Measurements from ENCODE around the gene HIGD2A. TPM values are rescaled to one million over a fixed set of nuclear protein-coding genes. Genes with fewer than 3 reads are reported as not detected.

The HIGD2A gene
- total RNA-seq, 4 donors from 2014 or later = 54.3 to 96.3 (median 85.1) TPM

DNA sequence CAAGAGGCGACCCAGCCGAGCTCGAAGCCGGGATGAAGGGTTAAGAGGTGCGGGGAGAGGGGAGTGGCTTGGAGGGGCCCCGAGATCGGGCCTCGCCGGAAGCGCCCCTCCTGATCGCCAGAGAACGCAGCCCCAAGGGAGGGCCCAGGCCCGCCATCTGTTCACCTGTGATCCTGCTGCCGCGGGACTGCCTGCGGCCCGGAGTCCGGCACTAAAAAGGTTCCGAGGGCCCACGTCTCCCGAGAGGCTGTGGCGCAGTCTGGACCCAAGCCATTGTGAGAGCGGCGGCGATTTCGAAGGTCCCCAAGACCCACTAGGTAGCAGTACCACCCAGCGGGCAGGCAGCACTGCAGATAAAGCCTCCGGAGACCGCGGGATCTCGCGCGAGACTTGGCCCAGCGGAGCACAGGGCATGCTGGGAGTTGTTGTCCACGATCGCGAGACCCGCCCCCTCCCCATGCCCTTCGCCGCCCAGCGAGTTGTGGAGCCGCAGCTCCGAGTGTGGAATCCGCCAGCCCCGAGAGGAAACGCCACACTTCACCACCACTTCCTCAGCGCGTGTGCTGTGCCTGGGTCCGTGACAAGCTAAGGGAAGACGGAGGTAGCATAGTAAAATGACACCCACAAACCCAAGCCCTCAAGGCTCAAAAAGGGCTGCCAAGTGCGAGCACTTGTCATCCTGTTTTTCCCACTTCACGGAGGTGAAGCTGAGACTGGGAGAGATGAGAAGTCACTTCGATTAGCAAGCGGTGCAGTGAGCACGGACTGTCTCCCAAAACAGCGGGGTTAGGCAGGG lies 26.9 kb upstream of the HIGD2A start, which contains the start of gene KIAA1191:
KIAA1191 (minus strand) TSS at position 328 of the 796 bp plus-strand sequence. CDS start 2,256 bp downstream, outside the sequence.
- peak within 1 kb of the TSS; percentile 65 to 99 (median 78) for H3K4me3 ChIP-seq
- peaks cover 0 to 24% (median 0%) of the 10 kb centered on the region in 3 donors for H3K36me3 ChIP-seq
- peak within 1 kb of the TSS; percentile 22 to 89 (median 82) for H3K27ac ChIP-seq
- 1 to 3% methylated on average over 30 to 40 of the region's 56 CpGs for WGBS, 2 donors
- peaks cover 0 to 48% (median 14%) of the 10 kb centered on the region in 4 donors for H3K4me1 ChIP-seq
- TF ChIP-seq EP300 (IDR thresholded peaks at IDR 0.05) = peak; percentile 30 to 92
- peak in 1 of 2 donors; percentile 74 for TF ChIP-seq POLR2A (IDR thresholded peaks at IDR 0.05)
- TF ChIP-seq, protein P1, sequence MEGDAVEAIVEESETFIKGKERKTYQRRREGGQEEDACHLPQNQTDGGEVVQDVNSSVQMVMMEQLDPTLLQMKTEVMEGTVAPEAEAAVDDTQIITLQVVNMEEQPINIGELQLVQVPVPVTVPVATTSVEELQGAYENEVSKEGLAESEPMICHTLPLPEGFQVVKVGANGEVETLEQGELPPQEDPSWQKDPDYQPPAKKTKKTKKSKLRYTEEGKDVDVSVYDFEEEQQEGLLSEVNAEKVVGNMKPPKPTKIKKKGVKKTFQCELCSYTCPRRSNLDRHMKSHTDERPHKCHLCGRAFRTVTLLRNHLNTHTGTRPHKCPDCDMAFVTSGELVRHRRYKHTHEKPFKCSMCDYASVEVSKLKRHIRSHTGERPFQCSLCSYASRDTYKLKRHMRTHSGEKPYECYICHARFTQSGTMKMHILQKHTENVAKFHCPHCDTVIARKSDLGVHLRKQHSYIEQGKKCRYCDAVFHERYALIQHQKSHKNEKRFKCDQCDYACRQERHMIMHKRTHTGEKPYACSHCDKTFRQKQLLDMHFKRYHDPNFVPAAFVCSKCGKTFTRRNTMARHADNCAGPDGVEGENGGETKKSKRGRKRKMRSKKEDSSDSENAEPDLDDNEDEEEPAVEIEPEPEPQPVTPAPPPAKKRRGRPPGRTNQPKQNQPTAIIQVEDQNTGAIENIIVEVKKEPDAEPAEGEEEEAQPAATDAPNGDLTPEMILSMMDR (IDR thresholded peaks at IDR 0.05) = peak in 4 of 5 experiments; percentile 8 to 38 (median 18)
- H3K27me3 ChIP-seq = no peaks in the 10 kb centered on the region
- no peaks in the 10 kb centered on the region for H3K9me3 ChIP-seq
- DNase-seq (ENCODE audit: low spot score in 2 of 2) = peak; percentile 86

DNA sequence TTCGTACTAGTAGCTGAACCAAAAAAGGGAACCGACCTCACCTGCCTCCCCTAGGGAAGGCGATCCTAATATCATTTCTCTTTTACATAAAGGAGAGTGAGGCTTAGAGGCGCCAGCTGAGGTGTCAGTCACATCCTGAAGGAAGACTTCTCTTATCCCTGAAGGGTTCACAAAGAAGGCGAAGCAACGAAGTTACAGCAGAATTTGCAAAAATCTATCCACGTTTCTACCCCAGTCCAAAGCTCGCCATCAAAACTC lies 26.4 kb upstream of the HIGD2A start:
- TF ChIP-seq EP300 (IDR thresholded peaks at IDR 0.05) = no peak
- TF ChIP-seq, protein P1 (IDR thresholded peaks at IDR 0.05) = no peak
- no peak for TF ChIP-seq POLR2A (IDR thresholded peaks at IDR 0.05)
- no peaks in the 10 kb centered on the region for H3K27me3 ChIP-seq
- peak overlapping the region; percentile 65 to 99 (median 78) for H3K4me3 ChIP-seq
- 67 to 75% methylated on average over 8 of the region's 8 CpGs for WGBS, 2 donors
- peak overlapping the region in 3 of 4 donors; percentile 22 to 89 (median 79) for H3K27ac ChIP-seq
- DNase-seq (ENCODE audit: low spot score in 2 of 2) = no peak
- H3K9me3 ChIP-seq = no peaks in the 10 kb centered on the region
- peaks cover 0 to 49% (median 14%) of the 10 kb centered on the region in 4 donors for H3K4me1 ChIP-seq
- peaks cover 0 to 20% (median 0%) of the 10 kb centered on the region in 3 donors for H3K36me3 ChIP-seq

DNA sequence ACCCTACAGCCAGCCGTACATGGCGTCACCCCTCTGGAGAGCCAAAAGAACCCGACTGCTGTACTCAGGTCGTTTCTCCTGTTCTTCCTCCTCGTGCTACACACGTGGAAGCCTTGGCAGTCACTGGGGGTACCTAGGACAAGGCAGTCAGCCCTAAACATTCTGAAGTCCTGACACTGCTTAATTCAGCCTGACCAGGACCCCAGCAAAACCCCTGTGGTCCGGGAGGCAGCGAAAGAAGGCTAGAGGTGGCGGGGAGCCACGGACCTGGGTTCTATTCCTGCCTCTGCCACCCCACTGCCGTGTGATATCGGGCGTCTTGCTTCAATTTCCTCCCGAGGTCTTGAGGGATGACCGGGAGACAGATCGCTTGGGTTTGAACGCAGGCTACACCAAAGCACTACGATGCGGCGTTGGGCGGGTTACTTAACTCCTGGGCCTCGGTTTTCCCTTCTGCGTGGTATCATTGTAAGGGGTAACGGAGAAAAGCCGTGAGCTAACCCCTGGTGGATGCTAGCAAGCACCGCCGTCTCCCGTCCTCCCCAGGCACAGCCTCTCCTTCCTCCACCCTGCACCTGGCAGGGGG lies 23.7 kb upstream of the HIGD2A start:
- Histone ChIP-seq H3K27me3 (no peaks in the 10 kb centered on the region), H3K4me3 (peak overlapping the region; percentile 61 to 92 (median 82)), H3K9me3 (no peaks in the 10 kb centered on the region), H3K36me3 (peaks cover 0 to 28% (median 0%) of the 10 kb centered on the region in 3 donors), H3K4me1 (peaks cover 0 to 27% (median 14%) of the 10 kb centered on the region in 4 donors), H3K27ac (peak overlapping the region; percentile 63 to 87 (median 82))
- 27 to 32% methylated on average over 24 to 27 of the region's 28 CpGs for WGBS, 2 donors
- DNase-seq (ENCODE audit: low spot score in 2 of 2) = no peak
- TF ChIP-seq EP300 (IDR thresholded peaks at IDR 0.05) (no peak), POLR2A (IDR thresholded peaks at IDR 0.05) (no peak)
- TF ChIP-seq, protein P1 (IDR thresholded peaks at IDR 0.05) = no peak

DNA sequence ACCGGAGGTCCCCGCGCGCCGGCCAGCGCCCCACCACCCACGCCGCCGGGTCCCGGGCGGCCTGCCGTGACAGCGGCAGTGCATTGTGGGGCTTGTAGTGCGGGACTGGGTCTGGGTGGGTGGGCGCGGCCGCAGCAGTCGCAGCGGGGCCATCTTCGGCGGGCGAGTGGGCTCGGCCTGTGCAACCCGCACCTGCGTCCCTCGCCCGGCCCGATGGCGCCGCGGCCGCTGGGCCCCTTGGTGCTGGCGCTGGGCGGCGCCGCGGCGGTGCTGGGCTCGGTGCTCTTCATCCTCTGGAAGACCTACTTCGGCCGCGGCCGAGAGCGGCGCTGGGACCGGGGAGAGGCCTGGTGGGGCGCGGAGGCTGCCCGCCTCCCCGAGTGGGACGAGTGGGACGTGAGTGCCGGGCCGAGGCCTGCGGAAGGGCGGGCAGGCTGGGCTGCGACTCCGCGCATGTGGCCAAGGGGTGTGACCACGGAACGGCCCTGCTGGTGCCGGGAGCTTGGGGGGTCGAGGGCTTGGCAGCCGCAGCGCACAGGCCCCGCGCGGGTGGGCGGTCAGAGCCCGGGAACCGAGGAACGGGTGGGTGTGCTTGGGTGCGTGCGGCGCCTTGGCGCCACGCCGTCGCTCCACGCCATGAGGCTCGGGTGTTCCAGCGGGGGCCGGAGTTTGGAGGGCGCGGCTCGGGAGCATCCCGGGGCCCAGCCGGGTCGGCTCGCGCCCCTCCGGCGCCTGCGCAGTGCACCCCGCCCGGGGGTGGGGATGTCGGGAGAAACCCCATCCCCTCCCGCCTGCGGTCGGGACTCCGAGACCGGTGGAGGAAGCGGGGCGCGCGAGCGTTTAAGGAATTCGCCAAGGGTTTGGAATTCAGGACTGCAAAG lies 23.0 kb upstream of the HIGD2A start, which contains the start of gene ARL10:
ARL10 (plus strand) TSS at position 137 of the 881 bp plus-strand sequence; CDS start at position 214, 77 bp downstream.
- 1% methylated on average over 15 to 73 of the region's 108 CpGs for WGBS, 2 donors
- Histone ChIP-seq H3K36me3 (peaks cover 0 to 35% (median 0%) of the 10 kb centered on the region in 3 donors), H3K27ac (peak within 1 kb of the TSS; percentile 63 to 87 (median 82)), H3K4me3 (peak within 1 kb of the TSS; percentile 61 to 92 (median 82)), H3K27me3 (no peaks in the 10 kb centered on the region), H3K4me1 (peaks cover 0 to 20% (median 8%) of the 10 kb centered on the region in 4 donors), H3K9me3 (no peaks in the 10 kb centered on the region)
- no peak for DNase-seq (ENCODE audit: low spot score in 2 of 2)
- TF ChIP-seq EP300 (IDR thresholded peaks at IDR 0.05) (no peak), POLR2A (IDR thresholded peaks at IDR 0.05) (peak in 1 of 2 donors; percentile 21)
- TF ChIP-seq, protein P1 (IDR thresholded peaks at IDR 0.05) = no peak
